H1 (cell line): Measurements from ENCODE around the gene MGMT. TPM values are rescaled to one million over a fixed set of nuclear protein-coding genes. Genes with fewer than 3 reads are reported as not detected.

Experiments
- CTCF ChIA-PET: fragments of 300-600 bp; sonication (Branson Sonifier 250); formaldehyde crosslinking; loops from one replicate; lab custom pipeline; 2021; ENCODE audit not compliant: partially characterized antibody; lab: Charles Lee
- POLR2A ChIA-PET: fragments of 300-600 bp; sonication (Branson Sonifier 250); formaldehyde crosslinking; loops from one replicate; lab custom pipeline; 2021; ENCODE audit warnings: inconsistent platforms; ENCODE audit not compliant: partially characterized antibody; lab: Charles Lee
- DNase-seq, 2 experiments: peaks; one replicate each; pipeline versions ENCODE4 v3.0.0 to v3.0.0-alpha.2; 2010 to 2022; ENCODE audit warnings: low spot score in 2 of 2, low read depth in 1 of 2, mixed read lengths in 1 of 2
- FAIRE-seq: peaks from 2 replicates; lab custom pipeline; 2011; peaks lifted over from hg19 to GRCh38; lab: Jason Lieb, UNC
- H2AFZ ChIP-seq: 2 replicates; pipeline ENCODE4 v1.8.1; 2012; ENCODE audit warnings: low read length, inconsistent platforms
- H2AK5ac ChIP-seq: 2 replicates; pipeline ENCODE4 v1.6.1; 2013; ENCODE audit warnings: low read depth, low read length
- H2BK120ac ChIP-seq: replicated peaks from 2 replicates; pipeline ENCODE3; 2013; ENCODE audit warnings: low read depth, low read length, inconsistent platforms
- H2BK12ac ChIP-seq: 2 replicates; pipeline ENCODE4 v1.6.1; 2013; ENCODE audit warnings: low read depth, low read length
- H2BK15ac ChIP-seq: 2 replicates; pipeline ENCODE4 v1.6.1; 2013; ENCODE audit warnings: low read length
- H2BK20ac ChIP-seq: 2 replicates; pipeline ENCODE4 v1.6.1; 2013; ENCODE audit warnings: low read length
- H2BK5ac ChIP-seq: 2 replicates; pipeline ENCODE4 v1.6.1; 2013; ENCODE audit warnings: low read depth, low read length
- H3K14ac ChIP-seq: 2 replicates; pipeline ENCODE4 v1.6.1; 2013; ENCODE audit warnings: inconsistent platforms; ENCODE audit not compliant: insufficient read length
- H3K18ac ChIP-seq: 2 replicates; pipeline ENCODE4 v1.6.1; 2013; ENCODE audit warnings: low read length; ENCODE audit errors: extremely low read depth
- H3K23ac ChIP-seq: 2 replicates; pipeline ENCODE4 v1.6.1; 2013; ENCODE audit warnings: inconsistent platforms; ENCODE audit not compliant: insufficient read length
- H3K23me2 ChIP-seq: 2 replicates; pipeline ENCODE4 v1.6.1; 2013; ENCODE audit warnings: low read depth, low read length
- H3K27ac ChIP-seq: 2 replicates; pipeline ENCODE4 v1.6.1; 2011; ENCODE audit warnings: low read depth, low read length, inconsistent platforms
- H3K27me3 ChIP-seq, 4 experiments: replicated peaks in 1 of 4; 1 replicate in 1 of 4; 2 replicates in 3 of 4; pipeline versions ENCODE4 v1.6.1 to v1.8.1; 2011 to 2013; ENCODE audit warnings: low read length in 3 of 4, mild to moderate bottlenecking in 3 of 4, inconsistent platforms in 2 of 4, mixed read lengths in 2 of 4, moderate library complexity in 1 of 4; ENCODE audit not compliant: control insufficient read depth in 3 of 4, insufficient read depth in 3 of 4; ENCODE audit errors: extremely low read depth in 1 of 4
- H3K36me3 ChIP-seq, 4 experiments: 2 replicates each; pipeline versions ENCODE4 v1.6.1 to v1.8.1; 2011 to 2013; ENCODE audit warnings: mild to moderate bottlenecking in 4 of 4, low read length in 3 of 4, moderate library complexity in 2 of 4, control low read depth in 1 of 4, inconsistent platforms in 1 of 4; ENCODE audit not compliant: insufficient read depth in 4 of 4, control insufficient read depth in 2 of 4
- H3K4ac ChIP-seq: replicated peaks from 2 replicates; pipeline ENCODE3; 2013; ENCODE audit warnings: low read length, low read depth, mixed read lengths, inconsistent platforms; ENCODE audit not compliant: insufficient read length
- H3K4me1 ChIP-seq, 4 experiments: replicated peaks in 1 of 4; 1 replicate in 1 of 4; 2 replicates in 3 of 4; pipeline versions ENCODE4 v1.6.1 to v1.8.1; 2011 to 2013; ENCODE audit warnings: low read length in 3 of 4, inconsistent platforms in 2 of 4, mixed read lengths in 1 of 4; ENCODE audit not compliant: insufficient read depth in 4 of 4, control insufficient read depth in 3 of 4
- H3K4me2 ChIP-seq, 2 experiments: 2 replicates each; pipeline versions ENCODE4 v1.6.1 to v1.8.1; 2011 to 2013; ENCODE audit warnings: low read depth in 2 of 2, low read length in 2 of 2, control low read depth in 1 of 2, inconsistent platforms in 1 of 2, mild to moderate bottlenecking in 1 of 2; ENCODE audit not compliant: insufficient read depth in 1 of 2
- H3K4me3 ChIP-seq, 4 experiments: fragments of 200-600, 300-600 bp in 1 of 4; sonication (generic), shearing (Covaris generic), sonication (Bioruptor Twin) in 1 of 4; 2 replicates each; pipeline versions ENCODE4 v1.5.1 to v1.8.1; 2011 to 2016; ENCODE audit warnings: low read length in 4 of 4, low read depth in 3 of 4, control low read depth in 2 of 4, inconsistent platforms in 2 of 4, mild to moderate bottlenecking in 2 of 4, mixed read lengths in 1 of 4, moderate library complexity in 1 of 4; ENCODE audit not compliant: insufficient read depth in 2 of 4; ENCODE audit errors: extremely low read depth in 1 of 4
- H3K56ac ChIP-seq: replicated peaks from 2 replicates; pipeline ENCODE3; 2013; ENCODE audit warnings: low read depth, mild to moderate bottlenecking, mixed read lengths, low read length, inconsistent platforms; ENCODE audit not compliant: insufficient read length
- H3K79me1 ChIP-seq: 2 replicates; pipeline ENCODE4 v1.6.1; 2013; ENCODE audit warnings: low read depth, low read length, control low read depth
- H3K79me2 ChIP-seq, 2 experiments: 2 replicates each; pipeline versions ENCODE4 v1.6.1 to v1.8.1; 2012 to 2013; ENCODE audit warnings: low read length in 2 of 2, mild to moderate bottlenecking in 2 of 2, inconsistent platforms in 1 of 2; ENCODE audit not compliant: insufficient read depth in 2 of 2, control insufficient read depth in 1 of 2
- H3K9ac ChIP-seq, 4 experiments: replicated peaks in 1 of 4; 1 replicate in 1 of 4; 2 replicates in 3 of 4; pipeline versions ENCODE4 v1.6.1 to v1.8.1; 2011 to 2013; ENCODE audit warnings: low read depth in 3 of 4, low read length in 3 of 4, control low read depth in 2 of 4, mild to moderate bottlenecking in 2 of 4, moderate library complexity in 2 of 4, inconsistent platforms in 1 of 4; ENCODE audit errors: extremely low read depth in 1 of 4
- H3K9me3 ChIP-seq, 2 experiments: 2 replicates each; pipeline versions ENCODE4 v1.6.1 to v1.8.1; 2012 to 2013; ENCODE audit warnings: mild to moderate bottlenecking in 2 of 2, moderate library complexity in 2 of 2, control low read depth in 1 of 2, inconsistent platforms in 1 of 2, low read depth in 1 of 2, low read length in 1 of 2, mixed read lengths in 1 of 2; ENCODE audit not compliant: insufficient read depth in 2 of 2
- H4K20me1 ChIP-seq, 2 experiments: replicated peaks in 1 of 2; 2 replicates each; pipeline versions ENCODE3 to v1.8.1; 2011 to 2013; ENCODE audit warnings: inconsistent platforms in 2 of 2, low read length in 2 of 2, mild to moderate bottlenecking in 1 of 2; ENCODE audit not compliant: insufficient read depth in 2 of 2, control insufficient read depth in 1 of 2
- H4K5ac ChIP-seq: 2 replicates; pipeline ENCODE4 v1.6.1; 2013; ENCODE audit warnings: low read length, low read depth, mixed read lengths, inconsistent platforms; ENCODE audit not compliant: insufficient read length
- H4K8ac ChIP-seq: 2 replicates; pipeline ENCODE4 v1.8.0; 2013; ENCODE audit warnings: mild to moderate bottlenecking, moderate library complexity, low read length, inconsistent platforms; ENCODE audit not compliant: insufficient read depth; ENCODE audit errors: extremely low read depth
- H4K91ac ChIP-seq: replicated peaks from 2 replicates; pipeline ENCODE3; 2013; ENCODE audit warnings: low read length, mixed read lengths, inconsistent platforms; ENCODE audit not compliant: insufficient read length
- ASH2L ChIP-seq: fragments of 200-600, 300-600 bp; sonication (generic); IDR thresholded peaks from one replicate; pipeline ENCODE4 v1.7.1; 2017; ENCODE audit warnings: low read length
- CBX8 ChIP-seq: fragments of 300-800, 300-1000 bp; sonication (generic); IDR thresholded peaks from 2 replicates; pipeline ENCODE4 v1.7.1; 2016; ENCODE audit warnings: low read depth, low read length, borderline replicate concordance
- CREB1 ChIP-seq: IDR thresholded peaks from 2 replicates; pipeline ENCODE4 v1.6.1; 2012; ENCODE audit warnings: inconsistent platforms
- EZH2 ChIP-seq: fragments of 200-600 bp; sonication (generic); IDR thresholded peaks from 2 replicates; pipeline ENCODE4 v1.7.1; 2012; ENCODE audit warnings: low read depth, mild to moderate bottlenecking, moderate library complexity, low read length, inconsistent platforms; ENCODE audit not compliant: severe bottlenecking
- JUN ChIP-seq: IDR thresholded peaks from 2 replicates; pipeline ENCODE4 v1.6.1; 2011; ENCODE audit warnings: low read depth, mild to moderate bottlenecking, improper control_type of control experiment, low read length
- KDM4A ChIP-seq: IDR thresholded peaks from one replicate; pipeline ENCODE4 v1.7.1; 2012; ENCODE audit warnings: low read depth, mild to moderate bottlenecking, moderate library complexity, low read length, inconsistent platforms; ENCODE audit not compliant: severe bottlenecking
- MAX ChIP-seq: IDR thresholded peaks from 2 replicates; pipeline ENCODE4 v1.6.1; 2012; ENCODE audit warnings: inconsistent platforms
- NRF1 ChIP-seq: IDR thresholded peaks from 2 replicates; pipeline ENCODE4 v1.6.1; 2011; ENCODE audit warnings: mild to moderate bottlenecking, low read depth, low read length, improper control_type of control experiment
- POLR2AphosphoS5 ChIP-seq: IDR thresholded peaks from 2 replicates; pipeline ENCODE4 v1.6.1; 2011; ENCODE audit warnings: low read depth, low read length
- SAP30 ChIP-seq: fragments of 300-600 bp; sonication (generic); IDR thresholded peaks from 2 replicates; pipeline ENCODE4 v1.7.1; 2012; ENCODE audit warnings: low read length, moderate library complexity, mild to moderate bottlenecking, inconsistent platforms; ENCODE audit not compliant: insufficient read depth, insufficient replicate concordance
- SIN3A ChIP-seq, 2 experiments: IDR thresholded peaks in 1 of 2; conservative IDR thresholded peaks in 1 of 2; 2 replicates each; pipeline ENCODE4 v1.6.1; 2011 to 2012; ENCODE audit warnings: low read length in 2 of 2, improper control_type of control experiment in 1 of 2, low read depth in 1 of 2, mild to moderate bottlenecking in 1 of 2
- SP2 ChIP-seq: IDR thresholded peaks from 2 replicates; pipeline ENCODE4 v1.6.1; 2012; ENCODE audit warnings: mild to moderate bottlenecking, low read length, inconsistent platforms
- SRF ChIP-seq: IDR thresholded peaks from 2 replicates; pipeline ENCODE4 v1.6.1; 2011; ENCODE audit warnings: mild to moderate bottlenecking, low read depth, low read length, moderate library complexity
- SUZ12 ChIP-seq: fragments of 200-600 bp; sonication (generic); IDR thresholded peaks from 2 replicates; pipeline ENCODE4 v1.6.1; 2012; ENCODE audit warnings: mild to moderate bottlenecking, inconsistent platforms, low read length, moderate library complexity, mixed read lengths
- ZNF274 ChIP-seq: IDR thresholded peaks from 2 replicates; pipeline ENCODE4 v1.7.0; 2012; ENCODE audit warnings: low read length, borderline replicate concordance; ENCODE audit errors: extremely low read depth
- WGBS, 2 experiments: shearing (Covaris generic) in 1 of 2; methylation state at CpG; one replicate each; pipeline versions ENCODE4 v1.1.6 to v1.1.7; 2013 to 2015; ENCODE audit warnings: low lambda C conversion rate in 2 of 2, mixed read lengths in 2 of 2, inconsistent platforms in 1 of 2, low coverage in 1 of 2, missing lambda C conversion rate in 1 of 2; ENCODE audit not compliant: insufficient replicate concordance in 2 of 2, insufficient coverage in 1 of 2, insufficient read length in 1 of 2; ENCODE audit errors: extremely low coverage in 1 of 2, missing lambda C conversion rate in 1 of 2; 5-methylcytosine and 5-hydroxymethylcytosine counted together
- polyA plus RNA-seq, 7 experiments: library from polyadenylated mRNA; depleted of rRNA in 3 of 7; stranded (reverse) in 5 of 7; unstranded in 2 of 7; fragments of >200 nt in 5 of 7; fragments of 200-250 nt in 2 of 7; gene quantifications; 1 replicate in 5 of 7; 2 replicates in 1 of 7; 4 replicates in 1 of 7; pipeline versions ENCODE4 v1.2.1 to v1.2.3, GENCODE V29; 2011 to 2013; ENCODE audit warnings: missing spikeins in 2 of 7, mixed read lengths in 2 of 7
- total RNA-seq: library from RNA; stranded (reverse); fragmentation: NEBNext Ultra II Directional; extraction: Animal tissue kit (Norgen Biotek cat#: 25700); gene quantifications from 2 replicates; pipeline ENCODE4 v1.2.1, GENCODE V29; 2021

The MGMT gene
- total and polyA plus RNA-seq, 2 of the 8 experiments (the other 6 are each of a cell fraction or from before 2014, with no cell fraction given): 9.9 to 10.7 TPM

DNA sequence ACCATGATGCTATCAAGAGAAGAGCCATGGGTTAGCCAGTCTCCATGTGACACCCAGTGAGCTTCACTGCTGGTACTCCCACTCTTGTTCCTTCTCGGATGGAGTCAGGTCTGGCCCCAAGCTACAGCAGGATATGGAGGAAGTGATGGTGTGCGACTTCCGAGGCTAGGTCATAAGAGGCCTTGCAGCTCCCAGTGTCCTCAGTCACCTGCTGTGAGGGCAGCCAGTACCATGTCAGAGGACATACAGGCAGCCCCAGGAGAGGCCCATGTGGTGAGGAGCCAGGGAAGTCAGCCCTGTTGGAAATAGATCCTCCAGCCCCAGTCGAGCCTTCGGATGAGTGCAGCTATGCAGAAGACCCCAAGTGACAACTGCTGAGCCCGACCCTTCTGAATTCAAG lies 260.0 kb downstream of the MGMT start:
- Histone ChIP-seq H3K27ac (no peak overlapping the region), H3K14ac (no peak overlapping the region), H2BK120ac (no peak overlapping the region), H3K4ac (no peak overlapping the region), H3K4me1 (peaks cover 0 to 5% (median under 1%) of the 10 kb centered on the region in 4 experiments; a peak in 4 of 7 replicates), H3K9me3 (peaks cover 8 to 20% of the 10 kb centered on the region in 2 experiments; a peak in 3 of 4 replicates), H3K9ac (no peak overlapping the region), H4K5ac (no peak overlapping the region), H4K8ac (no peak overlapping the region), H2BK15ac (no peak overlapping the region), H2AFZ (no peak overlapping the region), H3K23me2 (no peaks in the 10 kb centered on the region), H3K23ac (no peak overlapping the region), H2BK5ac (no peak overlapping the region), H3K18ac (no peak overlapping the region), H3K79me1 (no peaks in the 10 kb centered on the region), H2BK20ac (no peak overlapping the region), H3K56ac (no peak overlapping the region), H3K4me3 (no peak overlapping the region), H4K91ac (no peak overlapping the region), H3K36me3 (no peaks in the 10 kb centered on the region), H4K20me1 (no peaks in the 10 kb centered on the region), H3K4me2 (no peak overlapping the region), H3K27me3 (no peaks in the 10 kb centered on the region), H2BK12ac (no peak overlapping the region), H3K79me2 (no peaks in the 10 kb centered on the region), H2AK5ac (no peak overlapping the region)
- POLR2A ChIA-PET: no interaction called here
- TF ChIP-seq SIN3A (conservative IDR thresholded peaks at IDR 0.05 in 1 of 2, IDR thresholded peaks at IDR 0.05 in 1 of 2; ENCODE audit: low read depth in 1 of 2, low read length in 2 of 2) (no peak), POLR2AphosphoS5 (no peak), MAX (no peak), SP2 (no peak), KDM4A (no peak), EZH2 (no peak), SRF (no peak), SAP30 (no peak), CBX8 (no peak), JUN (no peak), NRF1 (no peak), ZNF274 (no peak), CREB1 (no peak), ASH2L (no peak), SUZ12 (no peak)
- CTCF ChIA-PET: interaction anchor here (0.7 to 2.1 kb wide), 2 partner anchors 36 to 983 kb away, joined by 3 to 5 read pairs; no protein-coding TSS in a partner anchor
- DNase-seq (no peak), FAIRE-seq (no peak)
- WGBS, 2 experiments: 86% methylated on average over 6 of the region's 6 CpGs; no CpG with 5 or more reads in 1 of the 2 experiments
